GM18502 (cell line): ENCODE measurements around the gene SARNP.
A peak's percentile ranks its signal among the peaks of the same experiment; 100 is the strongest.
"Not testable (repeated sequence)": the region's sequence is repeated elsewhere in the genome, so short reads cannot be mapped to it uniquely, and the experiment has no call there.

Experiments used
- ATAC-seq: cut with Tn5 transposase; IDR thresholded peaks from one replicate; pipeline ENCODE4 v1.9.1; 2021; ENCODE audit warnings: mild to moderate bottlenecking; ENCODE audit not compliant: unreplicated experiment, poor library complexity

The SARNP gene

GRCh38 chr12:55840581-55841351 is 23.2 kb upstream of the SARNP start:
- no peak for ATAC-seq

DNA sequence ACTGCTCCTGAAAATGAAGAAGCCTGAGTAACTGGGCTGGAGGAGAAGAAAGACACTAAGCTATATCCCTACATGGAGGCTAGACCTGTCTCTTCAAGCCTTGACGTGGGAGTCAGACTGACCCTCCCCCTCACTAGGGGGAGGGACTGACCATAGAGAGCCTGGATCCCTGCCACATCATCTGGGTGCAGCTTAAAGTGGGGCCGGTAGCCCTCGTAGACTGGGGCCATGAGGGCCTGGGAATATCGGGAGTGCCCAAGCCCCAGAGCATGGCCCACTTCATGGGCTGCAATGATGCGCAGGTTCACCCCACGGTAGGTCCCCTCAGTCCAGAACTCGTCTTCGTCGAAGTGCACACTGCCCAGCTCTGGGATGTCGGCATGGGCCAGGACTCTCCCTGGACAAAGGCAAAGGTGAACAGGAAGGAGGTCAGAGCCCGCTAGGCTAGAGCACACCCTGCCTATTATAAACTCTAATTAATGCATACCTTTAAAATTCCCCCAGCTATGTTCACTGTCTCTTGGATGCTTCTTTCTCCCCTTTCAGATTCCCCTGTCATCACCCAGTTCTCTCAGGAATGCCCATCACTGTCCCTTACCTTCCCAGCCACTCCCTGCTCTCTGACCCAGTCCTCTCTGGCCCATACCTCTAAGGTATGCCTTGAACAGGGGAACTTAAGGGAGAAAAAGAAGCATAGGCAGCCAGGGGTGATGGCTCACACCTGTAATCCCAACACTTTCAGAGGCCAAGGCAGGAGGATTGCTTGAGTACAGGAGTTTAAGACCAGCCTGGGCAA is 22.0 kb upstream of the SARNP start:
- ATAC-seq = no peak

GRCh38 chr12:55838361-55838760 is 20.8 kb upstream of the SARNP start:
- ATAC-seq = no peak

- not testable (repeated sequence) for ATAC-seq
These were observed 16.9 kb upstream of the SARNP start for GRCh38 chr12:55834400-55834799.

DNA sequence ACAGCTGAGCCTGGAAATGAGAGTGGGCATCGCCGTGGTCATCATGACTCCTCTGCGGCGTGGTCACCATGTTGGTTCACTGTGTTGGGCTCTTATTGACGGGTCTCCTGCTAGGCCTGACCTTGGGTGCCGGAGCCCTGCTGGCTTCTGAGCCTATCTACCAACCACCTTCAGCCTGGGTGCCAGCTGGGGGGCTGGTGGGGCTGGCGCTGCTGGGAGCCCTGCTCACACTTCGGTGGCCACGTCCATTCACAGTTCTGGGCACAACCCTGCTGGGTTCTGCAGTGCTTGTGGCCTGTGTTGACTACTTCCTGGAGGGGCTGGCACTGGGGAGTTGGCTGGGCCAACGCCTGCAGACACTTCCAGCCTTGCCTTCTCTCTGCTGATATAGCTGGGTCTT is 15.5 kb upstream of the SARNP start:
- no peak for ATAC-seq

DNA sequence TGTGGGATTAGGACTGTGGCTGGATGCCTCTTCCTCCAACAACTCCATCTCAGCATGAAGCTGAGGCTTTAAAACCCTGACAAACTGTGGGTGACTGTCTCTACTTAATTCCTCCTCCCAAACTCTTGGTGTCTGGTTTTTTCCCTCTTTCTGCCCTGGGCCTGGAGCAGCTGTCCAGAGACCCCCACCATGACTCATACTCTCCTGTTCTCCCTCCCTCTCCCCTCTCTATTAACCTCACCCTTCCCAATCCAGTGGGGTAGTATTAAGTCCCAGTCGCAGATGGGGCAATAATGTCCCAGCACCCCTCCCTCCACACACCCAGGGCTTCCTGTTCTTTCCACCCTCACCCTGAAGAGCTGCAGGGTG is 13.9 kb upstream of the SARNP start:
- no peak for ATAC-seq

- peak; percentile 21 for ATAC-seq
These were observed 13.3 kb upstream of the SARNP start for GRCh38 chr12:55830601-55831446.

DNA sequence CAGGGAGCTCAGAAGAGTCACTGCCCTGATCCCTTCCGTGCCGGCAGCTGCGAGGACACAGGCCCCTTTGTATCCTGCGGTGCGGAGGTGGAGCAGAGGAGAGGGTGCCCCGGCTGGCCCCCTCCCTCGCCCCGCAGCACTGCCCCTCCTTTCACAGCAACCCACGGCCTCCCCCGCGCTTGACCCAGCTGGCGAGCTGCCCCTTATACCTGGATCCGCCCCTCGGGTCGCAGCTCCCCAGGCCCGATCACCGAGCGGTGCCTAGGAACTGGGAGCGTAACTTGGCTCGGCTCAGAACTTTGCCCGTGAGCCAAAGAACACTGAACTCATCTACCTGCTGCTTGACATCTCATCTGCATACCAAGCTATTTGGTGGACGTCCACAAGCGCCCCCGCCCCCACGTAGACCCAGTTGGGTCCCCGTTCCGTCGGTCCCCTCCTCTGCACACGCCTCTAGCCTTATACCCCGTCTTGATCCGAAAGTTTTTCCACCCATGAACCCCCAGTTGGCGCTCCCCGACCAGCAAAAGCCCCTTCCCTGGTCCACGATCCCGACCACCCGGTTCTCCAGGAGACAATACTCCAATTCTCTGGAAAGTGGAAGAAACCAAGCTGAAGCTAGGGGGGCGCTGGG is 12.6 kb upstream of the SARNP start:
- peak; percentile 22 for ATAC-seq

GRCh38 chr12:55828357-55828756 is 10.8 kb upstream of the SARNP start:
- ATAC-seq = no peak

DNA sequence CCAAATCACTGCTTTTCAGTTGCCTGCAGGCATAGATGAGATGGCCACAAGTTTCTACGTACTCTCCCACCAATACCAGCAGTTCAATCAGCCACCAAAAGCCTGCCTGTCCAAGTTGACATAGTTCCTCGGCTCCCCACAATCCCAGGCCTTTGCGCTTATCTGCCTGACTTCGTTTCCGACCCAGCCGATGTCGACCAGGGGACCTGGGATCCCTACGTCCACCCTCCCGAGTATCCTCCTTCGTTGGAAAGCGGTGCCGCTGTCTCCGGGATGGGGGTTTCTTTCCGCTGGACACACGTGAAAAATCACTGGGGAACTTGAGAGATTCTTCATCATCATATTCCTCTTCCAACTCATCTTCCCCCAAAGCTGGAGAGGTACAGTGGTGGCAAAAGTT is 10.3 kb upstream of the SARNP start:
- ATAC-seq = no peak

DNA sequence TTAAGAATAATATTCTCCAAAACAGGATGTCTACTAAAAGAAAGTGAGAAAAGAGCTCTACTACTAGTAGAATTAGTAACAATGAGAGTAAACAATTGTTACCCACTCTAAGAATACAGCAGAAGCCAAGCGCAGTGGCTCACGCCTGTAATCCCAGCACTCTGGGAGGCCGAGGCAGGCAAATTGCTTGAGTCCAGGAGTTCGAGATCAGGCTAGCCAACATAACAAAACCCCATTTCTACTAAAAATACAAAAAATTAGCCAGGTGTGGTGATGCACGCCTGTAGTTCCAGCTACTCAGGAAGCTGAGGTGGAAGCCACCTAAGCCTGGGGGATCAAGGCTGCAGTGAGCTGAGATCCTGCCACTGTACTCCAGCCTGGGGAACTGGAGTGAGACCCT is 7.2 kb upstream of the SARNP start:
- no peak for ATAC-seq

GRCh38 chr12:55823419-55823818 is 5.9 kb upstream of the SARNP start:
- ATAC-seq = no peak

DNA sequence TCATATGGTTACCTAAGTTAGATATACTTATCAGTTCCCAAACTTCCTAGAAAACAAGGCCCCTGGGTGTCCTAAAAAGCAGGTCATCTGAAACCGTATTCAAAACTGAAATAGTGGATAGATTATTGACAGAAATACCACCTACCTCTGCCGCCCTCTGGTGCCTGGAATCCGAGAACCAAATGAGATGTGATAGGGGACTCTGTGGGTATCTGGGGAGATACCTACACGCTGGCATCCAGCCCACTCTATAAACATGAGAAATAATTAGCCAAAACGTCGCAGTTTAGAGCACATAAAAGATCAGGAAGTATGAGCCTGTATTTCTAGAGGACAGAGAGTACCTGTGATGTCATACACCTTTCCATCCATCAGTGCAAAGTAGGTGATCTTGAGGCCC is 4.7 kb upstream of the SARNP start:
- ATAC-seq = no peak

- ATAC-seq = no peak
These were observed 3.2 kb upstream of the SARNP start for GRCh38 chr12:55820679-55821078.

DNA sequence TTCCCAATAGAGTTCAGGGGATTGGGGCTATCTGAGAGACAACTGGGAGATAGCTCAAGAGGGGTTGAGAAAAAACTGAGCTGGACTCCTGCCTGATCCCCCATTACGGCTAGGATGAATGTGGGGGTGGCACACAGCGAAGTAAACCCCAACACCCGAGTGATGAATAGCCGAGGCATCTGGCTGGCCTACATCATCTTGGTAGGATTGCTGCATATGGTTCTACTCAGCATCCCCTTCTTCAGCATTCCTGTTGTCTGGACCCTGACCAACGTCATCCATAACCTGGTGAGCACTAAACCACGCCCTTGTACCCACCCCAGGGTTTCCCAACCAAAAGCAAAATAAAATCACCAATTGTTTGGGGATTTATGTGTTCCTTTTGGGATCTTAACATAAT is 1.4 kb upstream of the SARNP start:
- no peak for ATAC-seq

DNA sequence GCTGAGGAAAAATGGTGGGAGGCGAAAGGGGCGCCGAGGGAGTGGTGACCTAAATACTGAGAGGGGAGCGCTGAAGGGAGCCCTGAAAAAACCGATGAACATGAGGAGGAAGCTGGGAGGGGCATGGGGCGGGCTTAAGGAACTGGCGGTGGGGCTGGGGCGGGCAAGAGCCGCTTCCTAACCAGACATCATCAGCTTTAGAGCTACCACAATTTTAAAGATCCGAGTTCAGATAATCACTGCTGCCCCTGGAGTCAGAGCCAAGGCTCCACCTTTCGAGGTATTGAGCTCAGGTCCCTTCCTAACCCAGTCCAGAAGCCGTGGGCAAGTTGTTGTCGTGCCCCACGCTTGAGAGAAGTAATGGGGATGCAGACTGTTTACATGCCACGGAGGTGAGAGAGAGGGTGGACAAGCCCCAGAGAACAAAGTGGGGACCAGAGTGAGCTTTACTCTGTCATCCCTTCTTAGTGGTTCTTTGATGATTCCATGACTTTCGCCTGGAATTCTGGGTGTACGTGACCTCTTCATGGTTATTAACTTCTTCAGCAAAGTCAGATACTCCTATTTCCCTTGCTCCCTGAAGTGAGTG is 710 bp upstream of the SARNP start:
- ATAC-seq = peak; percentile 34

DNA sequence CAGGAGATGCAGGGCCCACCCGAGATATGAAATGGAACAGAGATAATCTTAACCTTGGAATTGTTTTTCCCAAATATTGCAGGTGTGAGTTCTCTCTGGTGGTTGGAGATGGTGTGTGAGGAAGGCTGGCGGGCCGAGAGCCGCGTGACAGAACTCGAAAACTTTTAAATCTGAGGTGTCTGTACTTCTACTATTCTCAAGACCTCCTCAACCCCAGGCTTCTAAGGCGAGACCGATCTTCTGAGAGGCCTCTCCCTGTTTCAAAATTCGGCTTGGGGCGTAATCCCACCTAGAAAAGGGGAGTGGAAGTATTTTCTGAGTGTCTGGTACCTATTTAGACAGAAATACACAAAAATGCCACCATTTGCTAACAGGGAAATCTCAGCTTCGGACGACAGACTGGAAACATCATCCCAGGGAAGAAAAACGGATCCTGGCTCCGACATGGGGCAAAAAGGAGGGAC is 611 bp downstream of the SARNP start:
- ATAC-seq = no peak

DNA sequence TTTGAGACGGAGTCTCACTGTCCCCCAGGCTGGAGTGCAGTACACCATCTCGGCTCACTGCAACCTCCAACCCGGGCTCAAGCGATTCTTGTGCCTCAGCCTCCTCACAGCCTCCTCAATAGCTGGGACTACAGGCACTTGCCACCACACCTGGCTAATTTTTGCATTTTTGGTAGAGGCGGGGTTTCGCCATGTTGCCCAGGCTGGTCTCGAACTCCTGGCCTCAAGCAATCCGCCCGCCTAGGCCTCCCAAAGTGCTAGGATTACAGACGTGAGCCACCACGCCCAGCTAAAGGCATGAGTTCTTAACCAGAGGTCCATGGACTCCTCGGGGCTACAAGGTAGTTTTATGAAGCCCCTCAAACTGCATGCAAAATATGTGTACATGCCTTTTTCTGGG is 2.1 kb downstream of the SARNP start:
- ATAC-seq = no peak

DNA sequence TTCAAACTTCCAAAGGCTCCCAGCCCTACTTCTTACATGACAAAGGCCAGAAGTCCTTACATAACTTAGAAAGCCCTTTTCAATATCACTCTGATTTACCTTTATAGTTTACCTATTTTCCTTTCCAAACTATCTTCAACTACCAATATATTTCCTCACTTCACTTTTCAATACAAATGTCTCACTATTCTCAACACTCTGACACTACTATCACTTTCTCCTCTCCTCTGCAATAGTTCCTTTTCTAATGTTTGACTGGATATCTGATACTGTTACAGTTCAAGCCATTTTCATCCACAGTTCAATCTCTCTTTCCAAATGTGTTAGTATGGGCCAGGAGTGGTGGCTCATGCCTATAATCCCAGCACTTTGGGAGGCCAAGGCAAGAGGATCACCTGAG is 3.3 kb downstream of the SARNP start:
- ATAC-seq = no peak

DNA sequence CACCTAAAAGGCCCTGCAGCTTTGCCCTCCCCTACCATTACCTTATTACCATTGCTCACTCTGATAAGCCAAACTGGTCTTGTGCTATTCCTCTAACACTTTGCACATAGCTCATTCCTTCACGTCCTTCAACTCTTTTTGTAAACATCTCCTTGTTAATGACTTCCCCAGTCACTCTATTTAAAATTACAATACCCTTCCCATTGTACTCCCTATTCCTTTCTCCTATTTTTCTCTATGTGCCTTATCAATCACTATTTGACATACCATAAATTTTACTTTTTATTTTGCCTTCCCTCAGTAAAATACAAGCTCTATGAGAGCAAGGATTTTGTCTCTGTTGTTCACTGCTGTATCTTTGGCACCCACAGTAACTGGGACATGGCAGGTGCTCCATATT is 5.4 kb downstream of the SARNP start:
- no peak for ATAC-seq
